HFFc6 (cell line): ENCODE results near the gene PREX1. TPM values are rescaled to one million over a fixed set of nuclear protein-coding genes. Genes with fewer than 3 reads are reported as not detected.

ENCODE experiments used
- DNase-seq: peaks from one replicate; pipeline ENCODE4 v3.0.0-alpha.2; 2018
- H3K27ac Mint-ChIP-seq: 2 replicates; pipeline ENCODE4 v1.8.0; 2020; ENCODE audit warnings: mild to moderate bottlenecking, mixed read lengths
- H3K27me3 Mint-ChIP-seq: 2 replicates; pipeline ENCODE4 v1.8.0; 2021; ENCODE audit warnings: mild to moderate bottlenecking, moderate library complexity, mixed read lengths; ENCODE audit not compliant: insufficient read depth
- H3K36me3 Mint-ChIP-seq: 2 replicates; pipeline ENCODE4 v1.8.0; 2021; ENCODE audit warnings: low read depth, mixed read lengths
- H3K4me1 Mint-ChIP-seq: 2 replicates; pipeline ENCODE4 v1.8.0; 2020; ENCODE audit warnings: low read depth, mixed read lengths
- H3K4me3 Mint-ChIP-seq: 2 replicates; pipeline ENCODE4 v1.8.0; 2020; ENCODE audit warnings: mild to moderate bottlenecking, moderate library complexity, mixed read lengths
- H3K9me3 Mint-ChIP-seq: 2 replicates; pipeline ENCODE4 v1.8.0; 2020; ENCODE audit warnings: mild to moderate bottlenecking, mixed read lengths
- CTCF ChIP-seq: fragments of 200-600 bp; sonication (generic); IDR thresholded peaks from 2 replicates; pipeline ENCODE4 v1.5.0; 2021; ENCODE audit warnings: antibody characterized with exemption, mild to moderate bottlenecking
- total RNA-seq, 6 experiments: library from RNA; stranded (reverse); fragmentation: NEBNext Ultra II Directional; extraction: Animal tissue kit (Norgen Biotek cat#: 25700); gene quantifications; 2 replicates in 1 of 6; 3 replicates in 5 of 6; pipeline ENCODE4 v1.2.3, GENCODE V29; 2021

PREX1 gene
- total RNA-seq, 6 experiments from 2014 or later: 1.8 to 4.1 (median 2.8) TPM

GRCh38 chr20:48719598-48720255 is 108.1 kb downstream of the PREX1 start:
- no peak overlapping the region for H3K4me3 Mint-ChIP-seq
- H3K36me3 Mint-ChIP-seq: no peaks in the 10 kb centered on the region
- H3K27ac Mint-ChIP-seq: no peak overlapping the region
- peaks cover 22% of the 10 kb centered on the region for H3K4me1 Mint-ChIP-seq
- no peak for DNase-seq
- peaks cover 21% of the 10 kb centered on the region for H3K27me3 Mint-ChIP-seq
- no peak for TF ChIP-seq CTCF
- no peaks in the 10 kb centered on the region for H3K9me3 Mint-ChIP-seq

GRCh38 chr20:48718786-48719578 is 108.8 kb downstream of the PREX1 start:
- H3K27ac Mint-ChIP-seq: no peak overlapping the region
- H3K4me1 Mint-ChIP-seq: peaks cover 22% of the 10 kb centered on the region
- no peaks in the 10 kb centered on the region for H3K9me3 Mint-ChIP-seq
- H3K27me3 Mint-ChIP-seq: peaks cover 21% of the 10 kb centered on the region
- DNase-seq: no peak
- no peak for TF ChIP-seq CTCF
- no peak overlapping the region for H3K4me3 Mint-ChIP-seq
- no peaks in the 10 kb centered on the region for H3K36me3 Mint-ChIP-seq

GRCh38 chr20:48717680-48718223 is 110.0 kb downstream of the PREX1 start:
- Mint-ChIP-seq H3K9me3 (no peaks in the 10 kb centered on the region), H3K27ac (no peak overlapping the region), H3K4me3 (no peak overlapping the region), H3K27me3 (peaks cover 21% of the 10 kb centered on the region), H3K4me1 (peaks cover 18% of the 10 kb centered on the region), H3K36me3 (no peaks in the 10 kb centered on the region)
- no peak for TF ChIP-seq CTCF
- DNase-seq: no peak

- H3K4me1 Mint-ChIP-seq: peaks cover 12% of the 10 kb centered on the region
Measured at GRCh38 chr20:48717095-48717672, 110.6 kb downstream of the PREX1 start.

More at GRCh38 chr20:48717095-48717672, 110.6 kb downstream of the PREX1 start:
- Mint-ChIP-seq H3K9me3 (no peaks in the 10 kb centered on the region), H3K4me3 (no peak overlapping the region), H3K27ac (no peak overlapping the region), H3K27me3 (peaks cover 21% of the 10 kb centered on the region), H3K36me3 (no peaks in the 10 kb centered on the region)
- no peak for DNase-seq
- TF ChIP-seq CTCF: no peak
